ENCODE measurements around the gene LAMTOR5.

DNA sequence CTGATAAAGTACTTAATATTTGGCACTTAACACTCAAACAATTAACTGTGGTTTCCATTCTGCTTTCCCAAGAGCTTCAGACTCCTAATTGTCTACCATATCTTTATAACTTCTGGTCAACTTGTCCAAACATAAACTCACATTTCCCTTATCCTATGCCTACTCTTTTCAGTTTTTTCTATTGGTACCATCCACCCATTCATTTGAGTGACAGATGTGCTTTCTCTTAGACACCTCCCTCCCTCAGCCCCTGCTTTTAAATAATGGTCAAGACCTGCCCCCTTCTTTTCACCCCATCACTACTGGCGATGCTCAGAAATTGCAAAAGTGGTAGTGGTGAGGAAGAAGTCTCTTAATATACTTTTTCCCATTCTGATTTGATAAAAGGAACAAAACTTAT, 22.1 kb downstream of the LAMTOR5 start:
- no peak for TF ChIP-seq POLR2AphosphoS5 (IDR thresholded peaks at IDR 0.05; ENCODE audit: low read depth, low read length)
- TF ChIP-seq TAF1 (IDR thresholded peaks at IDR 0.05; ENCODE audit: borderline replicate concordance, insufficient read depth, low read length): no peak
- TF ChIP-seq, protein P1, sequence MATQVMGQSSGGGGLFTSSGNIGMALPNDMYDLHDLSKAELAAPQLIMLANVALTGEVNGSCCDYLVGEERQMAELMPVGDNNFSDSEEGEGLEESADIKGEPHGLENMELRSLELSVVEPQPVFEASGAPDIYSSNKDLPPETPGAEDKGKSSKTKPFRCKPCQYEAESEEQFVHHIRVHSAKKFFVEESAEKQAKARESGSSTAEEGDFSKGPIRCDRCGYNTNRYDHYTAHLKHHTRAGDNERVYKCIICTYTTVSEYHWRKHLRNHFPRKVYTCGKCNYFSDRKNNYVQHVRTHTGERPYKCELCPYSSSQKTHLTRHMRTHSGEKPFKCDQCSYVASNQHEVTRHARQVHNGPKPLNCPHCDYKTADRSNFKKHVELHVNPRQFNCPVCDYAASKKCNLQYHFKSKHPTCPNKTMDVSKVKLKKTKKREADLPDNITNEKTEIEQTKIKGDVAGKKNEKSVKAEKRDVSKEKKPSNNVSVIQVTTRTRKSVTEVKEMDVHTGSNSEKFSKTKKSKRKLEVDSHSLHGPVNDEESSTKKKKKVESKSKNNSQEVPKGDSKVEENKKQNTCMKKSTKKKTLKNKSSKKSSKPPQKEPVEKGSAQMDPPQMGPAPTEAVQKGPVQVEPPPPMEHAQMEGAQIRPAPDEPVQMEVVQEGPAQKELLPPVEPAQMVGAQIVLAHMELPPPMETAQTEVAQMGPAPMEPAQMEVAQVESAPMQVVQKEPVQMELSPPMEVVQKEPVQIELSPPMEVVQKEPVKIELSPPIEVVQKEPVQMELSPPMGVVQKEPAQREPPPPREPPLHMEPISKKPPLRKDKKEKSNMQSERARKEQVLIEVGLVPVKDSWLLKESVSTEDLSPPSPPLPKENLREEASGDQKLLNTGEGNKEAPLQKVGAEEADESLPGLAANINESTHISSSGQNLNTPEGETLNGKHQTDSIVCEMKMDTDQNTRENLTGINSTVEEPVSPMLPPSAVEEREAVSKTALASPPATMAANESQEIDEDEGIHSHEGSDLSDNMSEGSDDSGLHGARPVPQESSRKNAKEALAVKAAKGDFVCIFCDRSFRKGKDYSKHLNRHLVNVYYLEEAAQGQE (IDR thresholded peaks at IDR 0.05; ENCODE audit: insufficient read depth in 1 of 2, low read depth in 2 of 2, low read length in 2 of 2): no peak
